ENCODE measurements around the gene RCOR3.

- no peak for TF ChIP-seq ZNF274 (IDR thresholded peaks at IDR 0.05; ENCODE audit: low read depth, low read length)
- no peak for TF ChIP-seq SUZ12 (IDR thresholded peaks at IDR 0.05; ENCODE audit: extremely low read depth, insufficient read depth, insufficient read length)
- TF ChIP-seq YY1 (IDR thresholded peaks at IDR 0.05; ENCODE audit: insufficient read depth, insufficient read length): no peak
Measured at GRCh38 chr1:211356723-211357407, 97.7 kb downstream of the RCOR3 start.
